Gastroesophageal sphincter (tissue), 3 donors: ENCODE results near the gene ITPA.

Experiments
- CTCF ChIP-seq, 4 experiments: fragments of 200-600 bp in 2 of 4; fragments of 450-650 bp in 2 of 4; sonication (generic) in 1 of 4; IDR thresholded peaks; one replicate each; pipeline ENCODE4 v1.5.1; 2017 to 2019; ENCODE audit warnings: antibody characterized with exemption in 4 of 4, mild to moderate bottlenecking in 2 of 4, moderate library complexity in 2 of 4
- POLR2A ChIP-seq, 2 donors: fragments of 450-650 bp; IDR thresholded peaks; one replicate each; pipeline ENCODE4 v1.6.1; 2017; ENCODE audit warnings: antibody characterized with exemption in 2 of 2, mild to moderate bottlenecking in 2 of 2, moderate library complexity in 1 of 2

GRCh38 chr20:3166913-3167342 is 42.4 kb upstream of the ITPA start:
- no peak for TF ChIP-seq CTCF (IDR thresholded peaks at IDR 0.05)
- no peak for TF ChIP-seq POLR2A (IDR thresholded peaks at IDR 0.05)
